ENCODE measurements around the gene EIF4EBP2.

The EIF4EBP2 gene

DNA sequence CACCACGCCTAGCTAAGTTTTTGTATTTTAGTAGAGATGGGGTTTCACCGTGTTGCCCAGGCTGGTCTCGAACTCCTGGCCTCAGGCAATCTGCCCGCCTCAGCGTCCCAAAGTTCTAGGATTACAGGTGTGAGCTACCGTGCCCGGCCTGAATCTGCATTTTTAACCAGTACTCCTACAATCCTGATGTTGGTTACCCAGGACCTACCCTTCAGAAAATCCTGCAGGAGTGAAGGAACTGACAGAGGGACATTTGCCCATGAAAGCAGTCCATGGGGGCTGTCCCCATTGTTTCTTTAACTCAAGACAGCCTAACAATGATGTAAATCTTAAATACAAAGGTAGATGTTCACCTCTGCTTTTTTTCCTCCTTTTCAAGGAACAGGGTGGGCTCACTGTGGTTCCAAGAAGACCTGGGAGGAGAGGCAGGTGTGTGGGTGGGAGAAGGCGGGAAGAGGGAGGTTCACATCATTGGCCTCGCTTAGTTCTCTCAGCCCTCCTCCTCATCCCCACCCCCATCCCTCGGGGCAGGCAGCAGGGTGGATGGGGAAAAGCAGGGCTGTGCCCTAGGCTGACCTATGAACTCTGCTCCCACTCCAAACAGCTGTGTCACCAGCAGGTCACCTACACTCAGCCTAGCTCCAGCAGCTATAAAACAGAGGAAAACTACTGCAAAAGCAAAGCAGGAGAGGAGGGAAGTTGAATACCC is 35.0 kb upstream of the EIF4EBP2 start:
- TF ChIP-seq, protein P1, sequence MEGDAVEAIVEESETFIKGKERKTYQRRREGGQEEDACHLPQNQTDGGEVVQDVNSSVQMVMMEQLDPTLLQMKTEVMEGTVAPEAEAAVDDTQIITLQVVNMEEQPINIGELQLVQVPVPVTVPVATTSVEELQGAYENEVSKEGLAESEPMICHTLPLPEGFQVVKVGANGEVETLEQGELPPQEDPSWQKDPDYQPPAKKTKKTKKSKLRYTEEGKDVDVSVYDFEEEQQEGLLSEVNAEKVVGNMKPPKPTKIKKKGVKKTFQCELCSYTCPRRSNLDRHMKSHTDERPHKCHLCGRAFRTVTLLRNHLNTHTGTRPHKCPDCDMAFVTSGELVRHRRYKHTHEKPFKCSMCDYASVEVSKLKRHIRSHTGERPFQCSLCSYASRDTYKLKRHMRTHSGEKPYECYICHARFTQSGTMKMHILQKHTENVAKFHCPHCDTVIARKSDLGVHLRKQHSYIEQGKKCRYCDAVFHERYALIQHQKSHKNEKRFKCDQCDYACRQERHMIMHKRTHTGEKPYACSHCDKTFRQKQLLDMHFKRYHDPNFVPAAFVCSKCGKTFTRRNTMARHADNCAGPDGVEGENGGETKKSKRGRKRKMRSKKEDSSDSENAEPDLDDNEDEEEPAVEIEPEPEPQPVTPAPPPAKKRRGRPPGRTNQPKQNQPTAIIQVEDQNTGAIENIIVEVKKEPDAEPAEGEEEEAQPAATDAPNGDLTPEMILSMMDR (IDR thresholded peaks at IDR 0.05; ENCODE audit: insufficient read depth, missing control alignments), result no peak
- FAIRE-seq (no peak), DNase-seq (ENCODE audit: insufficient read length, low spot score) (no peak)

DNA sequence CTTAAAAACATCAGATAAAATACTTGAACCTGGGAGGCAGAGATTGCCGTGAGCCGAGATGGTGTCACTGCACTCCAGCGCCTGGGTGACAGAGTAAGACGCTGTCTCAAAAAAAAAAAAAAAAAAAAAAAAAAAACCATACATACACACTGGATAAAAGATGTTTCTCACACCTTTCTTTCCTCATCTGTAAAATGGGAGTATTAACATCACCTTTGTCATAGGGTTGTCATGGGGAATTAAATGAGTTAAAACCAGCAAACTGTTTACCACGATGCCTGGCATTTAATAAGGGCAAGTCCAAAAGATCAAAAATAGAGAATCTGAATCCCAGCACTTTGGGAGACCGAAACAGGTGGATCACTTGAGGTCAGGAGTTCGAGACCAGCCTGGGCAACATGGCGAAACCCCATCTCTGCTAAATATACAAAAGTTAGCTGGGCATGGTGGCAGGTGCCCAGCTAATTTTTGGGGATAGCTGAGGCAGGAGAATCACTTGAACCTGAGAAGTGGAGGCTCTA is 34.4 kb upstream of the EIF4EBP2 start:
- FAIRE-seq, result no peak
- TF ChIP-seq, protein P1 (IDR thresholded peaks at IDR 0.05; ENCODE audit: insufficient read depth, missing control alignments), result no peak
- no peak for DNase-seq (ENCODE audit: insufficient read length, low spot score)

DNA sequence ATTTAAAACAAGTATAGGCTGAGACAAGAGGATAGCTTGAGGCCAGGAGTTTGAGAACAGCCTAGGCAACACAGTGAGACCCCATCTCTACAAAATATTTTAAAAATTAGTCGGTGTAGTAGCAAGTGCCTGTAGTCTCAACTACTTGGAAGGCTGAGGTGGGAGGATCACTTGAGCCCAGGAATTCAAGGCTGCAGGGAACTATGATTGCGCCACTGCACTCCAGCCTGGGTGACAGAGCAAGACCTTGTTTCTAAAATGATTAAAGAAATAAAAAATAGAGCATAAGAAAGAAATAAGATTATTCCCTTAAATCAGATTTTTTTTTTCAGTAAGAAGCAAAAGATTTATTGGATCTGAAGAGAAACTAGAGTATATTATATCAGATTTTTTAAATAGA is 33.2 kb upstream of the EIF4EBP2 start:
- TF ChIP-seq, protein P1 (IDR thresholded peaks at IDR 0.05; ENCODE audit: insufficient read depth, missing control alignments), result no peak
- DNase-seq (ENCODE audit: insufficient read length, low spot score) (no peak), FAIRE-seq (no peak)

DNA sequence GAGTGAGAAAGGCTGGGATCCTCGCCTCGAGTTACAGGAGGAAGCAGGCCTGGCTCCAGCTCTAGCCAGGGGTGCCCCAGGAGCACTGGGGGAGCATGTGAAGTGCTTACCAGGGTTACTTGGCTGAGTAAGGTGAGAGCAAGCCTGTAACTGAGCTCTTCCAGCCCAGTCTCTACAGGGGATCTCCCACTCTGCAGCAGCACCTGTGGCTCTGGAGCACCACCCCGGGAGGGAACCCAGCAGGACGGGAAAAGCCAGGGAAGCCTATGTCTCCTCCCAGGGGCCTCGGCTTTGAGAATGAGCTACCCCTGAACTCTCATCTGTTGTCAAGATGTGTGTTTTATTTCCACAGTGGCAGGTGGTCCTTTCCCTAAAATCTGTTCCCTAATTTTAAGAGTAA is 32.1 kb upstream of the EIF4EBP2 start:
- no peak for FAIRE-seq
- TF ChIP-seq, protein P1 (IDR thresholded peaks at IDR 0.05; ENCODE audit: insufficient read depth, missing control alignments), result no peak
- no peak for DNase-seq (ENCODE audit: insufficient read length, low spot score)

DNA sequence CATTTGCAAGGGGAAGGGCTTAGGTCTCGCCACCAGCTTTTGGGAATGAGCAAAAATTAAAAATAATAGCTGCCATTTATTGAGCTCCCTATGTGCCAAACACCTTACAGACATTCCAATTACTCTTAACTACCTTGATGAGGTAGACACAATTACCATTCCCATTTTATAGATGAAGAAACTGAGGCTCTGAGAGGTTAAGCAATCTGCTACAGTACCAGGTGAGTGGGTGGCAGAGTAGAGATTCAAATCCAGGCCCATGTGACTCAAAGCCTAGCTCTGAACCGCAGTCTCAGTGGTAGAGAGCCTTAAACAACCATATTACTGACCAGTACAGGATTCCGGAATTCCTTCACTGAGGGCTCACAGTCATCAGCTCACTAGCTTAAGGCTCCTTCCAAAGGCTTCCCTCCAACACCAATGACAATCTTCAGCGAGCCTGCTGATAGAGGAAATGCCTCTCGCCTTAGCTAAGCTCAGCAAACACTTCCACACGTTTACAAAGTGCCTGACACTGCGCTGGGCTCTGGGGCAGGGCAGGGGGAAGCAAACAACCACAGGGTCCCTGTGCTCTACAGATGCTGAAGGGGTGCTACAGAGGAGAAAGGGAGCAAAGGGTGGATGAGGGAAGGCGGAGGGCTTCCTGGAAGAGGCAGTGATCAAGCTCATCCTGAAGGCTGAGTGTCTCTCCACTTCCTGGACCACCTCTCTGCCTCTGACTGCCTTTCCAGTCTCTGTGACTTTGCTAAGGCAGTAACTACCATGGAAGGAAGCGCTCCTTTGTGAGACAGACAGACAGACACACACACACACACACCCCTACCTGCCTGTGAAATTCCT is 28.9 kb upstream of the EIF4EBP2 start:
- FAIRE-seq, result no peak

DNA sequence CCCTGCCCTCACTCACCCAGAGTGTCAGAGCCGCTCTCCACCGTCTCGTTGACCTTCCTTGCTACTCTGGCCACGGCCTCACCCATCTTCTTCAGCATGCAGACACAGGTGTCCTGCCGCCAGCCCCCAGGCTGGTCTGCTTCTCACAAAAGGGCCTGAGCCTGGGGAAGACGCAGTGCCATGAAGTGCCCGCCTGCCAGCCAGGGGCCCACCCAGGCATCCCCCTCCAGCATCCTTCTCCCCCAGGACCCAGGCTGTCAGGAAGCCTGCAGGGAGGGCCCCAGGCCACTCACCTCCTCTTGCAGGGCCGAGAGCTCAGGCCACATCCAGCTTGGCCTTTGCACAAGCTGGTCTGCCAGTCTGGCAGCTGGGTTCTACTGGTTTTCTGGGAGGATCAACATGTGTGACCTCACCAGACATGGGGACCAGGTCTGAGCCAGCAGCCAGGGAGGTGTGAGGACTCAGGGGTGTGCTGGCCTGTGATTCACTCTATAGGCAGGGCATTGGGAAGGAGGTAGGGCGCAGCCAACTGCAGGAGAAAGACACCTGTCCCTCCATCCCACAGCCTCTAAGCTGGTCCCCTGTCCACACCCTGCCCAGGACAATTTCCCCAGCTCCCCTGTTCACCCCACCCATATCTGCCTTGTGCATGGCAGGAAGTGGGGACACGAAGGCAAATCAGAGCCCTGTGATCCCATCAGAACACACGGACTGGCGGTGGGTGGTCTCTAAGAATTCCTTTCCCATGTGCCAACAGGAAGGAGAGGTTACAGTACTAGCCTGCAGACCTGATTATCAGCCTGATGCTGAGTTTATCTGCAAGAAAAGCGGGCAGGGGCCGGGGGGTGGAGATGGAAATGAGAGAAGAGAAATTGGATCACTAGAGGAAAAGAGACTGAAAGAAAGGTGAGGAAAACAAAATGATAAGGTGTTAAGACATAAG is 27.2 kb upstream of the EIF4EBP2 start:
- FAIRE-seq, result no peak
- DNase-seq (ENCODE audit: insufficient read length, low spot score), result no peak
- TF ChIP-seq, protein P1 (IDR thresholded peaks at IDR 0.05; ENCODE audit: insufficient read depth, missing control alignments), result no peak

More for the DNA sequence above, 28.9 kb upstream of the EIF4EBP2 start:
- DNase-seq (ENCODE audit: insufficient read length, low spot score), result no peak
- TF ChIP-seq, protein P1 (IDR thresholded peaks at IDR 0.05; ENCODE audit: insufficient read depth, missing control alignments), result no peak

Data from D721Med (cell line).